Pancreas (tissue), 10 donors: ENCODE measurements around the gene GDI1. TPM values are rescaled to one million over a fixed set of nuclear protein-coding genes. Genes with fewer than 3 reads are reported as not detected.

Source experiments
- ATAC-seq, 4 donors: fragments of 200-7000 bp; cut with Tn5 transposase; one replicate each; pipeline versions ENCODE4 v1.8.0 to v1.9.1; 2020; ENCODE audit warnings: mild to moderate bottlenecking in 4 of 4, moderate library complexity in 4 of 4
- DNase-seq, 6 donors: peaks; one replicate each; pipeline ENCODE4 v3.0.0-alpha.2; 2020
- FAIRE-seq: peaks from 2 replicates; lab custom pipeline; 2012; peaks lifted over from hg19 to GRCh38; lab: Jason Lieb, UNC
- H3K27ac ChIP-seq, 4 donors: fragments of 200-600 bp; sonication (generic); 1 replicate in 3 of 4; 2 replicates in 1 of 4; pipeline versions ENCODE4 v1.5.0 to v1.8.0; 2020
- H3K27me3 ChIP-seq, 4 donors: fragments of 200-600 bp; one replicate each; pipeline ENCODE4 v1.8.0; 2021
- H3K36me3 ChIP-seq, 3 donors: fragments of 200-600 bp; sonication (generic) in 1 of 3; one replicate each; pipeline versions ENCODE4 v1.5.0 to v1.8.0; 2020 to 2021
- H3K4me1 ChIP-seq, 3 donors: fragments of 200-600 bp; one replicate each; pipeline ENCODE4 v1.8.0; 2021
- H3K4me3 ChIP-seq, 4 donors: fragments of 200-600 bp; sonication (generic) in 2 of 4; one replicate each; pipeline versions ENCODE4 v1.5.0 to v1.8.0; 2020 to 2021
- H3K9me3 ChIP-seq, 4 donors: fragments of 200-600 bp; one replicate each; pipeline ENCODE4 v1.8.0; 2021
- WGBS, 2 donors: extraction: QIAGEN DNeasy Blood & Tissue Kit; methylation state at CpG; one replicate each; pipeline ENCODE4 v1.1.7; 2013; 5-methylcytosine and 5-hydroxymethylcytosine counted together
- intact Hi-C, 3 donors: fragments of 100-400 bp; cut with DNase I; formaldehyde crosslinking; loops; one replicate each; pipeline versions ENCODE4 v1.11.1 to v1.14.2; 2022
- polyA plus RNA-seq, 2 donors: library from polyadenylated mRNA; stranded (reverse); fragments of 200-250 nt; gene quantifications; one replicate each; pipeline ENCODE4 v1.2.3, GENCODE V29; 2013
- total RNA-seq, 6 donors: library from RNA; stranded (reverse); fragmentation: NEBNext Ultra II Directional in 4 of 6; extraction: Animal tissue kit (Norgen Biotek cat#: 25700) in 4 of 6; gene quantifications; one replicate each; pipeline versions ENCODE4 v1.2.1 to v1.2.4, GENCODE V29; 2021 to 2023
- TF ChIP-seq, protein P1 (sequence below), 4 donors: fragments of 200-600 bp; sonication (generic) in 3 of 4; IDR thresholded peaks; one replicate each; pipeline versions ENCODE4 v1.5.0 to v1.8.0; 2021; ENCODE audit warnings: antibody characterized with exemption in 4 of 4
- donor health status: healthy with polysubstance abuse.
- donor health status: DM: no; HTN: no; CAD: no; lungs with moderate emphysema.
- donor health status: DM: no; HTN: no; CAD: no.
- donor health status: control.
- donor health status: control.
- donor health status: Bipolar disorder and iron deficiency.
- donor health status: DM: yes; HTN: yes; CAD: no.
- donor health status: DM: no; HTN: no; CAD: no.
- donor health status: DM: no; HTN: no; CAD: no.
- donor health status: DM: yes; HTN: yes; CAD: no.

Gene GDI1
- total and polyA plus RNA-seq, 8 donors: 25.5 to 138 (median 36.6) TPM

DNA sequence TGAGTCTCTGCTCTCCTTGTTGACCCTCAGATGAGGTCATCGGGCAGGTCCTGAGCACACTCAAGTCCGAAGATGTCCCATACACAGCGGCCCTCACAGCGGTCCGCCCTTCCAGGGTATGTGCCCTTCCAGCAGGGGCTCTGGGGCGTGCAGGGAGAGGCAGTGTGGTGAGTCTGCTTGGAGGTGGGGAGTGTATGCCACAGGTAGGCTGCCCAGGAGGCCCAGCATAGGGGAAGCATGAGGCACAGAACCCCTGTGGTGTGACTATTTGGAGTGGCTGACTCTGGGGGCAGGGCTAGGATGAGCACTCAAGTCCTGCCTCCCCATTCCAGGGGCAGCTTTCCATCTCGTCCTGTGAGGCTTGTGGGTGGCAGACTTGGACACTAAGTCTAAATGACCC is 3.3 kb upstream of the GDI1 start:
- intact Hi-C loops: no loop called here
- Histone ChIP-seq H3K27me3 (no peaks in the 10 kb centered on the region), H3K4me3 (no peak overlapping the region), H3K9me3 (no peaks in the 10 kb centered on the region), H3K36me3 (no peaks in the 10 kb centered on the region), H3K4me1 (no peaks in the 10 kb centered on the region), H3K27ac (no peak overlapping the region)
- WGBS, 2 donors: 81 to 93% methylated on average over 7 of the region's 7 CpGs
- no peak for DNase-seq
- TF ChIP-seq, protein P1, sequence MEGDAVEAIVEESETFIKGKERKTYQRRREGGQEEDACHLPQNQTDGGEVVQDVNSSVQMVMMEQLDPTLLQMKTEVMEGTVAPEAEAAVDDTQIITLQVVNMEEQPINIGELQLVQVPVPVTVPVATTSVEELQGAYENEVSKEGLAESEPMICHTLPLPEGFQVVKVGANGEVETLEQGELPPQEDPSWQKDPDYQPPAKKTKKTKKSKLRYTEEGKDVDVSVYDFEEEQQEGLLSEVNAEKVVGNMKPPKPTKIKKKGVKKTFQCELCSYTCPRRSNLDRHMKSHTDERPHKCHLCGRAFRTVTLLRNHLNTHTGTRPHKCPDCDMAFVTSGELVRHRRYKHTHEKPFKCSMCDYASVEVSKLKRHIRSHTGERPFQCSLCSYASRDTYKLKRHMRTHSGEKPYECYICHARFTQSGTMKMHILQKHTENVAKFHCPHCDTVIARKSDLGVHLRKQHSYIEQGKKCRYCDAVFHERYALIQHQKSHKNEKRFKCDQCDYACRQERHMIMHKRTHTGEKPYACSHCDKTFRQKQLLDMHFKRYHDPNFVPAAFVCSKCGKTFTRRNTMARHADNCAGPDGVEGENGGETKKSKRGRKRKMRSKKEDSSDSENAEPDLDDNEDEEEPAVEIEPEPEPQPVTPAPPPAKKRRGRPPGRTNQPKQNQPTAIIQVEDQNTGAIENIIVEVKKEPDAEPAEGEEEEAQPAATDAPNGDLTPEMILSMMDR (IDR thresholded peaks at IDR 0.05): no peak
- no peak for FAIRE-seq
- no peak for ATAC-seq

DNA sequence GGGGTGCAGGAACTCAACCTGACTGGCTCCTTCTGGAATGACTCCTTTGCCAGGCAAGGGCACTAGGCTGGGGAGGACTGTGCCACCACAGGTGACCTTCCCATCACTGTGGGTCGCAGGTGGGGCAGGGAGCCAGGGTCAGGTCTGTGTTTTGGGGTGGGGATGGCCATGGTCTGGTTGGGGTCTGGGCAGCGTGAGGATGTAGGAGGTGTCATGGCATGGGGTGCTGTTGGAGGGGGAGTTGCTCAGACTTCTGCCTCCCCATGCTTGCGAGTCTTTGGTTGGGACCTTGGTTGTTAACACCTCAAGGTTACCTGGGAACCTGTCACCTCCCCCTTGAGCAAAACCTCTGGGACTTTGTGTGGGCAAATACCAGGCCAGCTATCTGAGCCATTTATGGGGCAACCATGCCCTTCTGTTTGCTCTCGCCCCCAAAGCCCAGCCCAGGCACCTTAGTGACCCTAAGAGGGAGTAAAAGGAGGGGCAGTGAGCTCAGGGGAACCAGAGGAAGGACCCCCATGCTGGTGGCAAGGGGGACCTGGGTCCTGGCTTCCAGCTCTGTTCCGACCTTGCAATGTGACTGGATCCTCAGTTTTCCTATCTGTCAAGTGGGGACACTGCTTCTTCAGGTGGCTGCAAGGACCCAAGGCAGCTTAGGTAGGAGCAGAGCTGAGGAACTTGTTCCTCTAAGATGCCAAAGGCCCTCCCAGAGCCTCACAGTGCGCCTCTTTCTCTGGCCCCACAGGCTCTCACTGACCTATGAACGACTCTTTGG is 2.4 kb upstream of the GDI1 start:
- no peak overlapping the region for H3K4me3 ChIP-seq
- no peaks in the 10 kb centered on the region for H3K9me3 ChIP-seq
- TF ChIP-seq, protein P1 (IDR thresholded peaks at IDR 0.05): no peak
- H3K36me3 ChIP-seq: no peaks in the 10 kb centered on the region
- H3K4me1 ChIP-seq: no peaks in the 10 kb centered on the region
- no peaks in the 10 kb centered on the region for H3K27me3 ChIP-seq
- WGBS, 2 donors: 79 to 86% methylated on average over 7 of the region's 7 CpGs
- DNase-seq: no peak
- no peak overlapping the region for H3K27ac ChIP-seq
- no peak for FAIRE-seq
- no peak for ATAC-seq
- intact Hi-C loops: no loop called here

- intact Hi-C loops: no loop called here
- no peaks in the 10 kb centered on the region for H3K27me3 ChIP-seq
- no peak overlapping the region for H3K27ac ChIP-seq
- H3K4me1 ChIP-seq: no peaks in the 10 kb centered on the region
- WGBS, 2 donors: 86 to 91% methylated on average over 19 of the region's 19 CpGs
- TF ChIP-seq, protein P1 (IDR thresholded peaks at IDR 0.05): no peak
- H3K36me3 ChIP-seq: no peaks in the 10 kb centered on the region
- DNase-seq: peak in 1 of 6 donors; percentile 57
- no peak overlapping the region for H3K4me3 ChIP-seq
- no peaks in the 10 kb centered on the region for H3K9me3 ChIP-seq
- ATAC-seq: no peak
- FAIRE-seq: no peak
Measured at GRCh38 chrX:154435171-154435733, 1.7 kb upstream of the GDI1 start.

- peak; percentile 40 to 74 (median 58) for ATAC-seq
- WGBS, 2 donors: 8 to 33% methylated on average over 37 to 54 of the region's 78 CpGs
- intact Hi-C loops: no loop called here
- H3K4me3 ChIP-seq: peak overlapping the region; percentile 47 to 67 (median 59)
- peak overlapping the region in 3 of 4 donors; percentile 57 to 75 (median 58) for H3K27ac ChIP-seq
- TF ChIP-seq, protein P1 (IDR thresholded peaks at IDR 0.05): no peak
- H3K9me3 ChIP-seq: no peaks in the 10 kb centered on the region
- peak in 2 of 6 donors; percentile 24 to 64 for DNase-seq
- no peaks in the 10 kb centered on the region for H3K27me3 ChIP-seq
- FAIRE-seq: no peak
- H3K4me1 ChIP-seq: no peaks in the 10 kb centered on the region
- H3K36me3 ChIP-seq: no peaks in the 10 kb centered on the region
Measured at GRCh38 chrX:154436374-154436982, 476 bp upstream of the GDI1 start.
